ENCODE data around the gene SVIP.

DNA sequence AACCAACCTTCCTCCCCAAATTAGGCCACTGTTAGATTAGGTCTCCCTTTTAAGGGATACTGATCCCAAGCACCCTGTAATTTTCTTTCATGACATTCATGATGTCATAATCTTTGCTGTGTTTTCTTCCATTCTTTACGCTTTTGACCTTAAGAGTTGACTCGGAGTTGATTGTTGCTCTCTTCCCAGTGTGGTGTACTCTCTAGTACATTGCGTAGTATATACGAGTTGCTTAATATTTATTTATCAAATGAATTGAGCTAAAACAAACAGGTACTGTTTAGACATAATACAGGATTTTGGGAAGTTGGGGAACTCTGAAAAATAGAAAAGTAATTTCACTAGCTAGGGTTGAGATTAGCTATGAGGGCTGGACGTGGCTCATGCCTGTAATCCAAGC lies 49.8 kb downstream of the SVIP start:
- no peak for TF ChIP-seq POLR2A (IDR thresholded peaks at IDR 0.05)
- TF ChIP-seq, protein P1, sequence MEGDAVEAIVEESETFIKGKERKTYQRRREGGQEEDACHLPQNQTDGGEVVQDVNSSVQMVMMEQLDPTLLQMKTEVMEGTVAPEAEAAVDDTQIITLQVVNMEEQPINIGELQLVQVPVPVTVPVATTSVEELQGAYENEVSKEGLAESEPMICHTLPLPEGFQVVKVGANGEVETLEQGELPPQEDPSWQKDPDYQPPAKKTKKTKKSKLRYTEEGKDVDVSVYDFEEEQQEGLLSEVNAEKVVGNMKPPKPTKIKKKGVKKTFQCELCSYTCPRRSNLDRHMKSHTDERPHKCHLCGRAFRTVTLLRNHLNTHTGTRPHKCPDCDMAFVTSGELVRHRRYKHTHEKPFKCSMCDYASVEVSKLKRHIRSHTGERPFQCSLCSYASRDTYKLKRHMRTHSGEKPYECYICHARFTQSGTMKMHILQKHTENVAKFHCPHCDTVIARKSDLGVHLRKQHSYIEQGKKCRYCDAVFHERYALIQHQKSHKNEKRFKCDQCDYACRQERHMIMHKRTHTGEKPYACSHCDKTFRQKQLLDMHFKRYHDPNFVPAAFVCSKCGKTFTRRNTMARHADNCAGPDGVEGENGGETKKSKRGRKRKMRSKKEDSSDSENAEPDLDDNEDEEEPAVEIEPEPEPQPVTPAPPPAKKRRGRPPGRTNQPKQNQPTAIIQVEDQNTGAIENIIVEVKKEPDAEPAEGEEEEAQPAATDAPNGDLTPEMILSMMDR (IDR thresholded peaks at IDR 0.05): no peak

Data from right lobe of liver (tissue), 4 donors.